GM19467 (cell line): ENCODE results near the gene HAT1.
"Not testable (repeated sequence)": the region's sequence is repeated elsewhere in the genome, so short reads cannot be mapped to it uniquely, and the experiment has no call there.

Source experiments
- ATAC-seq: cut with Tn5 transposase; IDR thresholded peaks from one replicate; pipeline ENCODE4 v1.9.1; 2021; ENCODE audit warnings: mild to moderate bottlenecking, moderate library complexity; ENCODE audit not compliant: unreplicated experiment

HAT1 gene

GRCh38 chr2:171966688-171967087 is 44.4 kb downstream of the HAT1 start:
- ATAC-seq = no peak

GRCh38 chr2:171968509-171968908 is 46.2 kb downstream of the HAT1 start:
- no peak for ATAC-seq

GRCh38 chr2:171972329-171972982 is 50.2 kb downstream of the HAT1 start:
- ATAC-seq = no peak

- ATAC-seq = no peak
Measured at GRCh38 chr2:171979103-171979502, 56.8 kb downstream of the HAT1 start.

GRCh38 chr2:171983924-171984323 is 61.7 kb downstream of the HAT1 start:
- not testable (repeated sequence) for ATAC-seq

- no peak for ATAC-seq
Measured at GRCh38 chr2:171985076-171985475, 62.8 kb downstream of the HAT1 start.

- ATAC-seq = no peak
Measured at GRCh38 chr2:171986778-171987177, 64.5 kb downstream of the HAT1 start.

GRCh38 chr2:171991027-171991426 is 68.8 kb downstream of the HAT1 start:
- ATAC-seq = no peak

- ATAC-seq = no peak
Measured at GRCh38 chr2:171995586-171995985, 73.3 kb downstream of the HAT1 start.

GRCh38 chr2:171996021-171996420 is 73.8 kb downstream of the HAT1 start:
- no peak for ATAC-seq

- ATAC-seq = not testable (repeated sequence)
Measured at GRCh38 chr2:171997031-171997430, 74.8 kb downstream of the HAT1 start.

- no peak for ATAC-seq
Measured at GRCh38 chr2:171999161-171999560, 76.9 kb downstream of the HAT1 start.

- peak; percentile 94 for ATAC-seq
Measured at GRCh38 chr2:171999604-172000469, 77.6 kb downstream of the HAT1 start, which contains the start of gene METAP1D. Gene METAP1D (plus strand): TSS chr2:171999953. CDS start chr2:171999970, 17 bp downstream.

GRCh38 chr2:172000696-172001361 is 78.6 kb downstream of the HAT1 start:
- no peak for ATAC-seq

- no peak for ATAC-seq
Measured at GRCh38 chr2:172007372-172007771, 85.1 kb downstream of the HAT1 start.

GRCh38 chr2:172009823-172010222 is 87.6 kb downstream of the HAT1 start:
- no peak for ATAC-seq

GRCh38 chr2:172011812-172012575 is 89.7 kb downstream of the HAT1 start:
- ATAC-seq = no peak

- no peak for ATAC-seq
Measured at GRCh38 chr2:172012677-172013391, 90.6 kb downstream of the HAT1 start.

- no peak for ATAC-seq
Measured at GRCh38 chr2:172013396-172013795, 91.1 kb downstream of the HAT1 start.
